HG03060 (cell line): ENCODE measurements around the gene CNN3.
"Not testable (repeated sequence)": the region's sequence is repeated elsewhere in the genome, so short reads cannot be mapped to it uniquely, and the experiment has no call there.

Experiments used
- ATAC-seq: cut with Tn5 transposase; IDR thresholded peaks from one replicate; pipeline ENCODE4 v1.9.1; 2021; ENCODE audit warnings: low read depth, moderate number of reproducible peaks; ENCODE audit not compliant: unreplicated experiment

CNN3 gene

DNA sequence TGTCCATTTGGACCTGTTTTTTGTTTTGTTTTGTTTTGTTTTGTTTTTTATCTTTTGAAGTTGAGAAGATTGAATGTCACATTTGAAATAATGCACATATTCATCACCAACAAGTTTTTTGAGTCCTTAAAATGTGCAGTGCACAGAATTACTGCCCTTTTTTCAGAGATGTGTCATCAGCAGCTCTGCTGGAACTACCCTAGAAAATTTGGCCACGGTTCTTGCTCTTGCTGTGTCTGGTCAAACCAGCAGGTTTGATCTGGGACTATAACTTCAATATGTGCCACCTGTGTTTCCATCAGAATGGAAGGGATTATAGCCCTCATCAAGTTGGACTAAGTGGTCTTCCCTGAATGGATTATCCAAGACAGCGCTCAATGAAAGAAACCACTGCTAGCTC lies 24.1 kb upstream of the CNN3 start:
- ATAC-seq = no peak

DNA sequence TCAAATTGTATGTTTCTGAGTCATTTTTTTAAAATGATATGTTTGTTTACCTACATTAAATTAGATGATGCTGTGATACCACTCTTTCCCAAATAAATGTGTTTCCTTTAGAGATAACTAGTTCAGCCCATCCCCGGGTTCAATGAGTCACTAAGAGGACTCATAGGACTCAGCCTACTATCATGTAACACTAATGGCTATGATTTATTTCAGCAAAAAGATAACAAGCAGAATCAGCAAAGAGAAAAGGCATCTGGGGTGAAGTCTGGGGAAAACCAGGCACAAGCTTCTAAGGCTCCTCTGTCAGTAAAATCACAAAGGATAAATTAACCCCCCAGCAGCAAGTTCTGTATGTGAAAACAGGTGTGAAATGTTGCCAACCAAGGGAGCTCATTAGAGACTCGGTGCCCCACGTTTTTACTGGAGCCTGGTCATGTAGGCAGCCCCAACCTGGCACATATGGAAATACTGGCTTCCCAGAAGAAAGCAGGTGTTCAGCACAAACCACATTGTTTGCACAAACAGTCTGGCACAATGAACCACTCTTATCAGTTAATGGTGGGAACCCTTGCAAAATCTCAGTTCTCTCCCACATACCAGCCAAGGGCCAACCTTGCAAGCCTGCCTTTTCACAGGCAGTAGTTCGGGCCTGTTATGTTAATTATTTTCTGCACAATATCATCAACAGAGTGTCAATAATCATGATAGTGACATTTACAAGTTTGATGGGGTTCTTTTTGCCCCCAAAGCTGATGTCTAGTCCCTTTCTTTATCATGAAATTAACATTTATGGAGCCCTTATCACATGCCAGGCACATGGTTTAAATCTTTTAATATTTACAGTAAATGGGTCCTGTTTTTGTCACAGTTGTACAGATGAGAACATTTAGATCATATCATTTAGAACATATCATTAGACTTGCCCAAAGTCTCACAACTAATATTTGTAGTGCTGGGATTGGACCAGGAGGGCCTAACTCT lies 23.1 kb upstream of the CNN3 start:
- ATAC-seq = no peak

DNA sequence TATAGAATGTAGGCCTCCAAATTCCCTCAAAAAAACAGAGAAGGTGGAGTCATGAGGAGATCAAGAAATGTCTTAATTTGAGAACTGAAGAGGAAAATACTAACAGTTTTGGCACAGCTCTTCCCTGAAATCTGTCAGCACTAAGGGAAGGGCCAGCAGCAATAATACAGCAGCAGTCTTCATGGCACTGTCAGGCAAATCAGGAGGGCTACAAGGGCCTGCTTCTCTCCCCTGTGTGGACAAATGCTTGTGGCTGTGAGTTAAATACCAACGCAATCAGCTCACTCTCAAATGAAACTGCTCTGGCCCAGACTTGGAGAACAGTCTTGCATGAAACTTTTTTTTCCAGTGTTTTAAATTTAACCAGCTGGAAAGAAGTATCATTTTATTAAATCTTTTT lies 20.5 kb upstream of the CNN3 start:
- no peak for ATAC-seq

DNA sequence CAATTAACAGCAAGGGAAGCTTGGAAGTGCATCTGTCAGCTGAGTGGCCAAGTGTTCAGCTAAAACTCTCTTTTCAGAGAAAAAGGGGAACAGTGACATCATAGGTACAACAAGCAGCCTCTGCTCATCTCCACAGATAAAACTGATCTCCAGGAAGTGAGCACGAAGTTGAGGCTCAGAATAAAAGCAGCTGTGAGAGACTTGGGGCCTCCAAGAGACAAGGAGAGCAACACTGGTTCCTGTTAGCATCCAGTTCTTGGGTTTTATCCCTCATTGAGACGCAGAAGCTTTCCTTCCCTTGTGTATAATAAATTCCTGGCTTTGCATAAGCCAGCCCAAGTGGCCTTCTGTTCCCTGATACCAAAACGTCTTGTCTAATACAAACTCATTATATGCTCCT lies 20.0 kb upstream of the CNN3 start:
- ATAC-seq = no peak

DNA sequence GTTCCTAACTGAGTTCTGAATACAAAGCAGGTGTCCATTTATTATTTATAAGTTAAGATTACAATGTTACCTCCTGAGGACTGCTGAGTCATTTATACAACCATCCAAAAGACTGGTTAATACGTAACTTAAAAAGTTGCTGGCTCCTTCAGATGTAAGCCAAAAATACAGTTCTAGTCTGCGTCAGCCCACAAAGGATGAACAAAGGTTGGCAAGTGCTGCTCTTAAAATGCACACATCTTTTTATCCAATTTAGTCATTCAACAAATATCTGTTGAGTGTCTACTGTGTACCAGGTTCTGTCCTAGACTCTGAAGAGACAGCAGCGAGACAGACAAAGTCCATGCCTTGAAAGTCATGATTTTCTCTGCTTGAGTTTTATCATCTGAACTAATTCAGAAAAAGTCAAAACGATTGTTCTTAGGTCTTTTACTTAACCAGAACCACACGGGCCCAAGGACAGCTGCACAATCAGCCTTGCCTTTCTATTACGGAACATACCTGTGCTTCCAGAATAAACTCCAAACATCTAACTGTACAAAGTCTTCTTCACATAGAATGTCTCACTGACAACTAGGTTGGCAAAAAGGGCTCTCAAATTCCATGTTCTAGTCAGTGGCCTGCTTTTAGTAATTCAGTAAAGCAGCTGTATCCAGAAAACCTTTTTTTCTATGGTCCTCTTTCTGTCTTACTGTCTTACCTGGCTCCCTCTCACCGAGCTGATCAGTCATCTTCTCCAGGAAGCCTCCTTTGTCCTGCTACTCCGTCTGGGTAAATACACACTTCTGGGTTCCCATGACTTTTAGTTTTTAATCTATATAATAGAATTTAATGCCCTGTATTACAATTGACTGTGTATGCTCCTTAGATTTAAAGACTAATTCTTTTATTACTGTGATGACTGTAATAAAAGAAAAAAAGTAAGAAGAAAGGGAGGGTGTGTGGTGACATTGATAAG lies 15.5 kb upstream of the CNN3 start:
- no peak for ATAC-seq

DNA sequence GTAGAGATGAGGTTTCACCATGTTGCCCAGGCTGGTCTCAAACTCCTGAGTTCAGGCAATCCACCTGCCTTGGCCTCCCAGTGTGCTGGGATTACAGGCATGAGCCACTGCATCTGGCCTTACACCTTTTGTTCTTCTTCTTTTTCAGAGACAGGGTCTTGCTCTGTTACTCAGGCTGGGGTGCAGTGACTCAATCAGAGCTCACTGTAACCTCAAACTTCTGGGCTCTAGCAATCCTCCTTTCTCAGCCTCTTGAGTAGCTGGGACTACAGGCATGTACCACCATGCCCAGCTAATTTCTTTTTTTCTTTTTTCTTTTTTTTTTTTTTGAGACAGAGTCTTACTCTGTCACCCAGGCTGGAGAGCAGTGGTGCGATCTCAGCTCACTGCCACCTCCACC lies 14.6 kb upstream of the CNN3 start:
- not testable (repeated sequence) for ATAC-seq

DNA sequence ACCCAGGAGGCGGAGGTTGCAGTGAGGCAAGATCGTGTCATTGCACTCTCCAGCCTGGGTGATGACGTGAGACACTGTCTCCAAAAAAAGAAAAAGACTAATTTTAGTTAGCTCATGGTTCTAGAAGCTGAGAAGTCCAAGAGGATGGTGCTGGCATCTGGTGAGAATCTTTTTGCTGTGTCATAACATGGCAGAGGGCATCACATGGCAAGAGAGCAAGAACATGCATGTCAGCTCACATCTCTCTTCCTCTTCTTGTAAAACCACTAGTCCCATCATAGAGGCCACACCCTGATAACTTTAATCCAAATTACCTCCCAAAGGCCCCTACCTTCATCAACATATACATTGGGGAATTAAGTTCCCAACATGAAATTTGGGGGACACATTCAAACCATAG lies 13.8 kb upstream of the CNN3 start:
- ATAC-seq = no peak

DNA sequence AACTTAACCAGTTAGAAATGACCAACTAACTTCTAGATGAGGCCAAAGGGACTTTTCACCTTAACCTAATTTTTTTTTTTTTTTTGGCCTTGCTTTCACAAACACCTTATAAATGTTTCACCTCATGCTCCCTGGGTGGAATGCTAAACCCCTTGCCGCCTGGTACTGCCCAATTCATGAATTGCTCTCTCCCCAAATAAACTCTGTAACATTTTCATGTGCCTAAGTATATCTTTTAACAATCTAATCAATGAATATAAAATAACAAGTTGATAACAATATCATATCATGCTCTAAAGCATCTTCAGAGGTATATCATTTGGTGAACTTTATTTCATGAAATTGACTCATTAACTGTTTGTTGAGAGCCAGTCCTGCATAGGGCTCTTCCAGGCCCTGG lies 10.9 kb upstream of the CNN3 start:
- no peak for ATAC-seq

DNA sequence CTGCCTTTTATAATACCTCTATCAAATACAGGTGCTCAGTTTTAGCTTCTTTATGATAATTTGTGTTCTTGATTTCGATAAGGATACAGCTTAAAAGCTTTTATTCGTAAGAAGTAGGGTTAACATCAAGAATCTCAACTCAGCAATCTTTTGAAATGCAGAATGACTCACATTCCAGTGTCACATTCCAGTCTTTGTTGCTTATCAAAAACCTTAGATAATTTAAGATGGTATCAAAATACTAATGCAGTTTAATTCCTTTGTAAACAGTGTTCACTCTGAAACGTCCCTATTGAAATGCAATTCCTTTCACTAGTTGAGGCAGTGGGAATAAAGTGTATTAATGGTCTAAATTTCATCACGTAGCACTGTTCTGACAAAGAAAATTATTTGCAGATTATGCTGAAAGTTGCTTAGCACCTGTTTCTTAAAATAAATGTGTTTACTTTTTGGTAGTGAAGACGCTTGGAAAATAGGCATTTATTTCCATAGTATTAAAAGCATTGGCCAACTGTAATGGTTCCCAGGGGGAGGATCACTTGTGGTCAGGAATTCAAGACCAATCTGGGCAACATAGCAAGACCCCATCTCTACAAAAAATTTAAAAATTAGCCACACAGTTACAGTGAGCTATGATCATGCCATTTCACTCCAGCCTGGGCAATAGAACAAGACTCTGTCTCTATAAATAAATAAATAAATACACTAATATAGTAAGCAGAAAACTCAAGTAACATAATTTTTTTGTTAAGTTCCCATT lies 10.1 kb upstream of the CNN3 start:
- no peak for ATAC-seq

GRCh38 chr1:94935476-94935875 lies 8.6 kb upstream of the CNN3 start:
- no peak for ATAC-seq

GRCh38 chr1:94935034-94935433 lies 8.1 kb upstream of the CNN3 start:
- ATAC-seq = no peak

- ATAC-seq = no peak
Measured at GRCh38 chr1:94934551-94934950, 7.6 kb upstream of the CNN3 start.

- ATAC-seq = no peak
Measured at GRCh38 chr1:94931254-94931841, 4.4 kb upstream of the CNN3 start.

GRCh38 chr1:94929351-94930217 lies 2.7 kb upstream of the CNN3 start:
- ATAC-seq = no peak

DNA sequence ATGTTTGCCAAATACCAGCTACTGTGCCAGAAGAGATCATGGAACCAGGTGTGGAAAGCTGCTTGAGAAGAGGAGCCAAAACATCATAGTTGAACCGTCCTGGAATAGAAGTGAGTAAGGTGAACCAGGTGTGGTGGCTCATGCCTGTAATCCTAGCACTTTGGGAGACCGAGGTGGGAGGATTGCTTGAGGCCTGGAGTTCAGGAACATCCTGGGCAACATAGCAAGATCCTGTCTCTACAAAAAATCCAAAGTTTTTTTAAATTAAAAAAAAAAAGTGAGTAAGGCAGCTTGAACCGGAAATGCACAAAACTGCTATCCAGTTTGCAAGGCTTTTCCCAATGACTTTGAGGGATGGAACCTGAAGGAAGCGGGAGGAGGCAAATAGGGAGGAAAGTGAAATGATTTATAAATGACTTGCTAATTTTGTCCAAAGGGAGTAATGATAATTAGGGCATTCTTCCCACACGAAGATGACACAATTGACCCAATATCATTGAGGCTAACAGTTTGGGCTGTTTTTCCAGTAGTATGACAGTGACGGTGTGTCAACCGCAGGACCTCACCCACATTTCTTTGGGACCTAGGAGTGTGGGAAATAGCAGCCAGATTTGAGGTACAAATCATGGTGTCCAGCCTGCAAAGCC lies 1.5 kb upstream of the CNN3 start:
- no peak for ATAC-seq

GRCh38 chr1:94927405-94928175 lies 680 bp upstream of the CNN3 start:
- ATAC-seq = no peak

GRCh38 chr1:94926126-94926914 lies 590 bp downstream of the CNN3 start:
- ATAC-seq = no peak
